Sigmoid colon (tissue), 4 donors: ENCODE measurements around the gene SOCS7.

Source experiments
- POLR2A ChIP-seq, 2 donors: fragments of 450-650 bp; IDR thresholded peaks; one replicate each; pipeline ENCODE4 v1.6.1; 2016; ENCODE audit warnings: antibody characterized with exemption in 2 of 2, mild to moderate bottlenecking in 2 of 2, moderate library complexity in 2 of 2
- POLR2AphosphoS5 ChIP-seq, 4 donors: sonication (generic); formaldehyde crosslinking; IDR thresholded peaks; one replicate each; pipeline ENCODE4 v1.6.1; 2017; ENCODE audit warnings: antibody characterized with exemption in 4 of 4
- TF ChIP-seq, protein P1 (sequence below), 4 experiments: fragments of 450-650 bp in 3 of 4; fragments of 200-600 bp in 1 of 4; IDR thresholded peaks; one replicate each; pipeline ENCODE4 v1.5.1; 2016 to 2019; ENCODE audit warnings: antibody characterized with exemption in 4 of 4, mild to moderate bottlenecking in 3 of 4, moderate library complexity in 2 of 4

DNA sequence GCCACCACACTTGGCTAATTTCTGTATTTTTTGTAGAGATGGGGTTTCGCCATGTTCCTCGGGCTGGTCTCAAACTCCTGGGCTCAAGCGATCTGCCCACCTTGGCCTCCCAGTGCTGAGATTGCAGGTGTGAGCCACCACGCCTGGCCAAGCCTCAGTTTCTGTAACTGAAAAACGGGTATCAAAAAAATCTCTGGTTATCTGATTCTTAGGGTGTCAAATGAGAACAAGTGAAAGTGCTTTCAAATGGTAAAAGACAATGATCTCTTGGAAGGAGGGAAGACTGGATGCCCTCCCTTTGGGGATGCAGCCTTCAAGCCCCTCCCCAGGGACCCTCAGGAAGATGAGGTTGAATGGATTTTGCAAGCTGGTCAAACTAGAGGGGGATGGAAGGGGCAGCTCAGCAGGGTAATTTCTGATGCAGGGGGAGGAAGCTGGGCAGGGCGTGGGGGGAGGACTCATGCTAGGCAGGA is 98.9 kb downstream of the SOCS7 start:
- no peak for TF ChIP-seq POLR2AphosphoS5 (IDR thresholded peaks at IDR 0.05)
- TF ChIP-seq, protein P1, sequence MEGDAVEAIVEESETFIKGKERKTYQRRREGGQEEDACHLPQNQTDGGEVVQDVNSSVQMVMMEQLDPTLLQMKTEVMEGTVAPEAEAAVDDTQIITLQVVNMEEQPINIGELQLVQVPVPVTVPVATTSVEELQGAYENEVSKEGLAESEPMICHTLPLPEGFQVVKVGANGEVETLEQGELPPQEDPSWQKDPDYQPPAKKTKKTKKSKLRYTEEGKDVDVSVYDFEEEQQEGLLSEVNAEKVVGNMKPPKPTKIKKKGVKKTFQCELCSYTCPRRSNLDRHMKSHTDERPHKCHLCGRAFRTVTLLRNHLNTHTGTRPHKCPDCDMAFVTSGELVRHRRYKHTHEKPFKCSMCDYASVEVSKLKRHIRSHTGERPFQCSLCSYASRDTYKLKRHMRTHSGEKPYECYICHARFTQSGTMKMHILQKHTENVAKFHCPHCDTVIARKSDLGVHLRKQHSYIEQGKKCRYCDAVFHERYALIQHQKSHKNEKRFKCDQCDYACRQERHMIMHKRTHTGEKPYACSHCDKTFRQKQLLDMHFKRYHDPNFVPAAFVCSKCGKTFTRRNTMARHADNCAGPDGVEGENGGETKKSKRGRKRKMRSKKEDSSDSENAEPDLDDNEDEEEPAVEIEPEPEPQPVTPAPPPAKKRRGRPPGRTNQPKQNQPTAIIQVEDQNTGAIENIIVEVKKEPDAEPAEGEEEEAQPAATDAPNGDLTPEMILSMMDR (IDR thresholded peaks at IDR 0.05), result no peak
- TF ChIP-seq POLR2A (IDR thresholded peaks at IDR 0.05), result no peak
